ENCODE measurements around the gene CLASP1. TPM values are rescaled to one million over a fixed set of nuclear protein-coding genes. Genes with fewer than 3 reads are reported as not detected.

CLASP1 gene
- total RNA-seq, 2 experiments from 2014 or later: 60.3 to 61.4 TPM

GRCh38 chr2:121510857-121511256, 138.4 kb downstream of the CLASP1 start:
- DNase-seq (no peak), ATAC-seq (no peak)
- Mint-ChIP-seq H3K27ac (no peak overlapping the region), H3K9me3 (no peaks in the 10 kb centered on the region), H3K4me3 (no peak overlapping the region), H3K4me1 (ENCODE audit: low read depth) (peaks cover 12% of the 10 kb centered on the region), H3K27me3 (no peaks in the 10 kb centered on the region), H3K36me3 (ENCODE audit: low read depth) (peaks cover 50% of the 10 kb centered on the region)
- ChIA-PET POLR2A (interaction anchor here (1.6 kb wide), 1 partner anchor 20 kb away, joined by 4 read pairs; the partner anchor contains the start of gene RNU4ATAC), CTCF (no interaction called here)
- intact Hi-C loops (cut with micrococcal nuclease): no loop called here
- no peak for TF ChIP-seq CTCF (IDR thresholded peaks at IDR 0.05)

- no peak for TF ChIP-seq CTCF (IDR thresholded peaks at IDR 0.05)
- ATAC-seq (no peak), DNase-seq (no peak)
- H3K9me3 Mint-ChIP-seq: no peaks in the 10 kb centered on the region
- no peak overlapping the region for H3K4me3 Mint-ChIP-seq
- ChIA-PET POLR2A (interaction anchor here (2.4 kb wide), 1 partner anchor 24 kb away, joined by 7 read pairs; the partner anchor contains the start of gene RNU4ATAC), CTCF (no interaction called here)
- H3K27ac Mint-ChIP-seq: no peak overlapping the region
- intact Hi-C loops (cut with micrococcal nuclease): no loop called here
- H3K36me3 Mint-ChIP-seq (ENCODE audit: low read depth): peaks cover 50% of the 10 kb centered on the region
- H3K4me1 Mint-ChIP-seq (ENCODE audit: low read depth): peaks cover 7% of the 10 kb centered on the region
- no peaks in the 10 kb centered on the region for H3K27me3 Mint-ChIP-seq
Measured at GRCh38 chr2:121506621-121507020, 142.6 kb downstream of the CLASP1 start.

- TF ChIP-seq CTCF (IDR thresholded peaks at IDR 0.05): no peak
- Mint-ChIP-seq H3K27me3 (no peaks in the 10 kb centered on the region), H3K4me3 (no peak overlapping the region), H3K36me3 (ENCODE audit: low read depth) (peaks cover 51% of the 10 kb centered on the region), H3K9me3 (no peaks in the 10 kb centered on the region), H3K4me1 (ENCODE audit: low read depth) (peaks cover 9% of the 10 kb centered on the region), H3K27ac (no peak overlapping the region)
- ATAC-seq (no peak), DNase-seq (no peak)
- CTCF ChIA-PET: no interaction called here
- intact Hi-C loops (cut with micrococcal nuclease): no loop called here
- POLR2A ChIA-PET: interaction anchor here (2.4 kb wide), 1 partner anchor 25 kb away, joined by 7 read pairs; the partner anchor contains the start of gene RNU4ATAC
Measured at GRCh38 chr2:121505986-121506586, 143.2 kb downstream of the CLASP1 start.

- DNase-seq (no peak), ATAC-seq (no peak)
- Mint-ChIP-seq H3K4me1 (ENCODE audit: low read depth) (peaks cover 13% of the 10 kb centered on the region), H3K27me3 (no peaks in the 10 kb centered on the region), H3K36me3 (ENCODE audit: low read depth) (peaks cover 55% of the 10 kb centered on the region), H3K4me3 (no peak overlapping the region), H3K9me3 (no peaks in the 10 kb centered on the region), H3K27ac (no peak overlapping the region)
- TF ChIP-seq CTCF (IDR thresholded peaks at IDR 0.05): no peak
- ChIA-PET CTCF (interaction anchor here (1.0 kb wide), 1 partner anchor 70 kb away, joined by 4 read pairs; no protein-coding TSS in a partner anchor), POLR2A (interaction anchor here (0.9 kb wide), 1 partner anchor 26 kb away, joined by 3 read pairs; the partner anchor contains the start of gene RNU4ATAC)
- intact Hi-C loops (cut with micrococcal nuclease): no loop called here
Measured at GRCh38 chr2:121505005-121505404, 144.3 kb downstream of the CLASP1 start.

- Mint-ChIP-seq H3K4me1 (ENCODE audit: low read depth) (peaks cover 13% of the 10 kb centered on the region), H3K27me3 (no peaks in the 10 kb centered on the region), H3K4me3 (no peak overlapping the region), H3K36me3 (ENCODE audit: low read depth) (peaks cover 55% of the 10 kb centered on the region), H3K9me3 (no peaks in the 10 kb centered on the region), H3K27ac (no peak overlapping the region)
- intact Hi-C loops (cut with micrococcal nuclease): no loop called here
- DNase-seq (no peak), ATAC-seq (no peak)
- ChIA-PET CTCF (interaction anchor here (1.0 to 1.4 kb wide), 2 partner anchors 11 to 69 kb away, joined by 3 to 4 read pairs; no protein-coding TSS in a partner anchor), POLR2A (interaction anchor here (0.9 kb wide), 1 partner anchor 27 kb away, joined by 3 read pairs; the partner anchor contains the start of gene RNU4ATAC)
- TF ChIP-seq CTCF (IDR thresholded peaks at IDR 0.05): no peak
Measured at GRCh38 chr2:121504316-121504715, 144.9 kb downstream of the CLASP1 start.
